Cerebellar nuclear complex (tissue), 1 donor: Measurements from ENCODE around the gene TMEM182.

Source experiments
- DNase-seq, 2 experiments: peaks; one replicate each; lab custom pipeline; 2025; lab: John Stamatoyannopoulos, UW

TMEM182 gene

DNA sequence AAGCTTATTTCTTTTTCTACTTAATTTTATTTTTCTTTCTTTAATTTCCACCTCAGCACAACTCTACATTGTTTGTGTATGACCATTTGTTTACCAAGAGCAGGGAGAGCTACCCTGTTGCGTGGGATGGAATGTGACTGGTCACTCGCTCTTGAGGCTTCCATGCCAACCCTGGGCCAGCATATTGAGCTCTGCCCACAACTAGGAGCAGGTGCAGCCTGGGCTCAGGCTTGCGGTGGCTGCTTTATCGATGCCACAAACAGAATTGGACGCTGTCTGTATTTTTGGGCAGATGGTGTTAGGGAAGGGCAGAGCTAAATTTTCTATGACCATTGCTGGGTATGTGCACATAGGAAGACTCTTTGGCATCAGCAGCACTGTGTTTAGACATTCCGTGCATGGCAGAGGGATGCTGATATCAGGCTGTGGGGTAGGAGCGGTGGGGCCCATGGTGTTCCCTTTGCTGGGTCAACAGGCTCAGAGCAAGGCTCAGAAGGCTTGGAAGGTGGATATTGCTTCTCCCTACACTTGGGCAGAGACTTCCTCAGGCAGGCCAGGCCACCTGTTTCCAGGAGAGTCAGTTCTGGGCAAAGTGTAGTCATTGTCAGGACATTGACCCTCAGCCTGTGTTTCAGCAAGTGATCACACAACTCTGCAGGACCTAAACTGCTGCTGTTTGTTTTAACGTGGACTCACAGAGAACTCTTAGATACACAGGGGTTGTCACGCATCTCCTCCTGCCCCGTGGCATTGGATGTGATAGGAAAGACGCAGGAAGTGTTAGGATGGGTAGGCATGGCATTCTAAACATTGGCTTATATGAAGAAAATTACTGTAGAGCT, 40.2 kb downstream of the TMEM182 start:
- no peak for DNase-seq

DNA sequence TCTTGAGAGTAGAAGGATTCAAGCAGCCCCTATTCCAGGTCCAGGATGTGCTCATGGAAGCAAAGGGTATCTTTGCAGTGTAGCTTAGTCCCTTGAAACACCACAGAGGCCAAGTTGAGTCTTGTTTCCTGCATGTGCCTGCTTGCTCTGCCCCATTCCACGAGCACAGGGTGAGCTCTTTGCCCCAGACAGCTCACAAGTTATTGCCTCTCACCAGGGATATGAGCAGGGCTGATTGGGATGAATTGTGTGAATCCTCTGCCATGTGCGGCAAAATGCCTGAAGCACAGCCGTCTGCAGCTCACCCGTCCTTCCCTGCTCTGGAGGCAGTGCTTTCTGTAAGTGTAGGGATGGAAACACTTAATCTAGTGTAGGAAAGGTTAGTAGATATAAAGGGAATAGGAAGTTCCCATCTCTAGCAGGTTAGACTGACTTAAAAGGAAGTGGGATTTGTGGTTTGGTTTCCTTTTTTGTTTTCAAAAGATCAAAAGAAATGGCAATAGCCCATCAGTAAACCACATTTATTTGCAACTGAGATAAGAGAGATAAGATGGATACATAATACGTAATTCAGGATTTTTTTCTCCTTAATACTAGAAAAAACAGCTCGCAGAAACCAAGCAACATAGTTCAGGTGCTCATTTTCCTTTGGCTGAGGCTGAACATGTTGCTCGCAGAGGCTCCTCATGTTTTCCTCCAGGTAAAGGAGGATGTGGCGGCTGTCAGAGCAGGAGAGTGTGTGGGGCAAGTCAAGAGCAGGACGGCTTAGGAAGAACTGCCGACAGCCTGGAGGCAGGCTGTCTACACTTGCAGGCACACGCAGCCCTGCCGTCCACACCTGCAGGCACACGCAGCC, 41.4 kb downstream of the TMEM182 start:
- no peak for DNase-seq

DNA sequence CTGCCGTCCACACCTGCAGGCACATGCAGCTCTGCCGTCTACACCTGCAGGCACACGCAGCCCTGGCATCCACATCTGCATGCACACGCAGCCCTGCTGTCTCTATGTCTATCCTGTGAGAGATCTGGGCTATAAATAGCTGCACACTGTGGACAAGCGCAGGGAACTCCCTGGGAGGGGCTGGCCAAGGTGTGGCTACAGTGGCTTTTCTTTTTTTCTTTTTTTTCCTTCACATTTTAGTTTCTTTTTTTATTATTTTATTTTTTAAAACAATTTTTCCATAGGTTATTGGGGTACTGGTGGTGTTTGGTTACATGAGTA, 42.0 kb downstream of the TMEM182 start:
- no peak for DNase-seq

DNA sequence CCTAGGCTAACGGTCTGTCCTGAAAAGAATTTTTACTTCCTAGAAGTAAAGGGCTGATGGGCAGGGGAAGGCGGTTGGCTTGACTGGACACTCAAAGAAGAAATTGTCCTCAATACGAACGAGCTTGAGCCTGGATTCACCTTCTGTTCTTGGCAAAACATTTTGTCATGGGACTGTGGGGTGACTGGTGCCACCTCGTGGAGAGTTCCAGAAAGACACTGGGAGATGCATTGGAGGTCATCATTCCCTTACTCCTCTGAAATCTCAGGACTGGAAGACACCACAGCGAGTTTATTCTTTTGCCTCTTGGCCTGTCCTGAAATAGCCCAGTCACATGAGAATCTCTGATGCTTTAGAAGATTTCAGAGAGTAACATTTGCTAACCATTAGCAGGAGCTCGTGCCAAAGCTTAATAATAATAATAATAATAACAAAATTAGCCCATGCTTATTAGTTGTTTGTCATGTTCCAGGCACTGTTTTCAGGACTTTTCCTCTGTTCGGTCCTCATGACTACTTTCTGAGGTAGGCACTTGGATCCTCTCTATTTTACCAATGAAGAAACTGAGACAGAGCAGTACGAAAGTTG, 44.5 kb downstream of the TMEM182 start:
- DNase-seq = peak; percentile 66 to 88

DNA sequence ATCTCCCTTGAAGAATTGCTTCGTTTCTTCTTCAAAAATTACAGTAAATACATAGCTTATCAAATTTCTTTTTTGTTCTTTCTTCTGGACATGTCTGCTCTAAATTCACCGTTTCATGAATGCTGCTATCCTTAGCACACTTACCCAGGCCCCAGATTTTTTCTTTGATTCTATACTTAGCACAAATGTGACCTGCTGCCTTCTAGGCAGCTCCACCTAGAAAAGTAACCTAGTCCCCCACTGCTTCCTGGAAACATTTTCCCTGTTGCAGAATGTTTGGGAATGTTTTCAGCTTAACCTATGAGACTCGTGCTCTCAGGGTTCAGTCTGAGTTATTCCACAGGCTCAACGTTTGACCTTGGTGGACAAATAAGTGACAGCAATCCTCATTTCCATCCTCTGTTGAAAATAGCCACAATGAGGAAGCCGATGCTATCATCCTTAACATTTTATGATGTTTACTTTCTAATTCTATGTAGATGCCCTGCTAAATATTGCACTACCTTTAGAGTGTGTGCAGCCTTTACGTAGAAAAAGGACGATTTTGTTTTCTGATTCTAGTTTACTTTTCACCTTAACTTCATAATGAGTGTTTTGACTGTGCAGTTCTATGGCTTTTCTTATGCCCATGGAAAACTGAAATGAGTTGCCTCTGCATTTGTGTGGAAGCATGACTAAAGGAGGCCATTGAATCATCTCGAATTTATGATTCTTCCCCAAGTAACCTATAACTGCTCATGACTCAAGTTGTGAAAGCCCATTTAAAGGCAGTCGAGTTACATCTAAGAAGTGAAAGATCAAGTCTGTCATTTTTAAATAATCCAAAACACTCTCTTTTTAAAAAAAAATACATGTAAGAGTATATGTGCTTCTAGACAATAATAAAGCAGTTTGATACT, 47.7 kb downstream of the TMEM182 start:
- DNase-seq = no peak

DNA sequence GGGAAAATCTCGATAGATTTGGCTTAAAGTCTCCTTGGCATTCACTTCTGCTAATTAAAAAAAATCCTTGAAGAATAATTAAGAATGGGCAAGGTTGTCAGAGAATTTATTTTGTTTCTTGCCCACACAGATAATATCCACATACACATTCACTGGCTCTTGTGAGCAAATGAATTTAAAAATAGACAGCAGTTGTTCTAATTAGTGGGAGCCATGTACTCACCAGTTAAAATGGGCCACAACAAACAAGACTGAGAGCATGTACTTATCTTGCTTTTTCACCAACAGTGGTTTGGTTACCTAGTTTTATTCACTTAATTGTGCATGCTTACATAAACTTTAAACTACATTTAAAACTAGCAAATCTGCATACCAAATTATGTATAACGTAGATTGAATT, 53.5 kb downstream of the TMEM182 start:
- DNase-seq = no peak

DNA sequence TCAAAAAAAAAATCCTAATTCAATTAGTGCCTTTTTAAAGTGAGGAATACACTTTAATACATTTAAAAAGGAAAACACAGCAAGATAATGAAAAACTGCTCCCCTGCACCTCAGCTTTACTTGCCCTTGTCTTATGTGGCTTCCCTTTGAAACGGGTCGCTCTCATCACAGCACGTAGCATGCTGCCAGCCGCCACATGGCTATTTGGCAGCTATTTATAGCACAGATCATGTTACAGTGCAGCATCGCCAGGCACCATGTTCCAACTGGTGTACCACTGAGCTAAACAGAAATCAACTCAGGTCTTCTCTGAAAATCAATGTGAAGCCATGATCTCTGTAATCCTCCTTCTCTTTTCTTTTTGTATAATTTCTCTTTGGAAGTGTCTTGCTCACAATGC, 65.1 kb downstream of the TMEM182 start:
- DNase-seq = peak; percentile 68 to 81

DNA sequence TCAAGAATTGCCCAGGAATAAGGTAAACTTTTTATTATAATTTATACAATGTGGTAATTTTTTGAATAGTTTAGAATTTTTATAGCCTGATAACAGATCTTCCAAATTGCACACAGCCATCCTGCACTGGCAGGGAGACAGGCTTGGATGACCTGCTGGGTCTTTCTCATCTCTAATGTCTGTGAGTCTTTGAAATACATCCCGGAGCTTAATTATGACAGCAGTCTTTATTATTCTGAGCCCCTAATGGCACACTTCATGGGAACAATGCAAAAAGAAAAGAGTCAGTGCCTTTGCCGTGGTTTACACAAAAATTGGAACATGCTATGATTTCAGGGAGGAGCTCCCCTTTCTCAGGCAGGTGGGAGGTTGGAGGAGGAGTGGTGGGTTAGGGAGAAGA, 71.0 kb downstream of the TMEM182 start:
- DNase-seq = no peak

DNA sequence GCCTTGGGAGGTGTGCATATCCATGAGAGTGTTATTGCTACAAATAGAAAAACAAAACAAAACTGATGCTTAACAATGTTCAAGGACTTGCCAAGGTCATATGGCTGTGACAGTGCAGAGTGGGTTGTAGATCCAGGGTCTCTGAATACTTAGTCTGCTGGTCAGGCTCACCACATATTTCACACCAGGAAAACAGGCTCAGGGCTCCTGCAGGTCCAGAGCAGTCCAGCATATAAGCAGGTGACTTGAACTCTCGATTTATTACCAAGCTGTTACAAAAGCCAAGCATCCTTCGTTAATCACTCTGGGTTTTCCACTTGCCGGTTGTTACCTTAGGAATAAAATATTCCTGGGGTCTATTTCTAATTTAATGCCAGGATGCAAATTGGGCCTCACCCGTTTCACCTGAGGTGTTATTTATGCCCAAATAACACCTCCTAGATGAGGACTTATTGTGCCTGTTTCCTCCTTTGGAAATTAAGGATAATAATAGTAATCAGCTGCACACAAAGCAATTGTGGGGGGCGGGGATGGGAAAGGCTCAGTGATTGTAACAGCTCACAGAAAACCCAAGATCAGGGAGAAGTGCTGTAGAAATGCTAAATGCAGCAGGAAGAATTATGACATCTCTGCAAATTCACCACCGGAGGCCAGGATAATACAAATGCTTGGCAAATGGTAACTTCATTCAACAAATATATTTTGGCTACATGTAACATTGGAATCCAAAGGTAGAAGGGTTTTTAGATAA, 72.9 kb downstream of the TMEM182 start:
- DNase-seq = no peak

DNA sequence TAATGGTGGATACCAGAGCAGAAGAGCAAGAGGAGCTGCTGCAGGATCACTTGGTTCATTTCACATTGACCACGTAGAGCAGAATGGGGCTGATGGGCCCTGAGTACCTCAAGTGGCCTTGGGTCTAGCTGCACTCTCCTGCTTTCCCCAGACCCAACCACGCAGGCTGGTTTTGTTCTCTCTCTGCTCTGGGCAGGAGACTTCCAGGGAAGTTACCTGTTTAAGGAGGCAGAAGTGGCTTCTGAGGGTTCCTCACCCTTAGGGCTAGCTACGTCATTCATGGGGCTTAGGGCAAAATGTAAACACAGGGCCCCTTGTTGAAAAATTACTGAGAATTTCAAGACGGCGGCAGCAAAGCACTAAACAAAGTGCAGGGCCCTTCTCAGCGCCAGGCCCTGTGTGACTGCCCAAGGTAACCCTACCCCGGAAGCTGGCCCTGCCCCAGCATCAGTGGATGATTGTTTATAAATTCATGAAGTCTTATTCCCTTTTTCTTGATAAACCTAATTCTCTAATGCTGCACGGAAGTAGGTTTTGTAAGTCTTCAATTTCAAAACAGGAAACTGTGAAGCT, 75.9 kb downstream of the TMEM182 start:
- DNase-seq = no peak

DNA sequence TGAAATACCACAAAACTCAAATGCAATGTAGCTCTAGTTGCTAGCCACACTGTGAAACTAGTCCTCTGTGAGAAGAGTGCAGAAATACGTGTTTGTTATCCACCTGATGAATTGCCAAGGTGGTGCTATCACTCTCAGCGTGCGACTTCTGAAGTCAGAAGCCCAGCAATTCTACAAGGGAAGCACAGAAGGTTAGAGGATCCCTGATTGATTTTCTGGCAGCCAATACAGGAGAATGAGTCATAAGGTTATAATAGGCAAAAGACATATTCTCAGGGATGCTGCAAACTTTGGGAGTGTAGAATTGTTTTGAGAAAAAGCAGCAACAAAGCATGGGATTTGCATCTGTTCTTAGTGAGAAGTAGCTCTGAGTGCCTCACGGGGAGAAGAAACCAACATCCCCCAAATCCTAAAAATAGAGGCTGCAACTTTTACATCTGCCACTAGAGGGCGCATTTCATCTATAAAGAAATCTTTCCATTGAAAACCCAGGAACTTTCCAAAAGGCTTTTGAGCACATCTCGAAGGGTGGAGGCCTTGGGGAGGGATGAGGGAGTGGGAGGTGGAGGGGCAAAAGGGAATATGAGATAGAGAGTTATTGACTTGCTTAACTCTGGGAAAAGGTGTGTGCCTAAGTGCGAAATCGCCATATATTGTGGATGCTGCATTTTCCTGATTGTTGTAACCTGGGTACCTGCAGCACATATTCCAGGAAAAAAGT, 78.0 kb downstream of the TMEM182 start:
- DNase-seq = peak in 1 of 2 experiments; percentile 35

DNA sequence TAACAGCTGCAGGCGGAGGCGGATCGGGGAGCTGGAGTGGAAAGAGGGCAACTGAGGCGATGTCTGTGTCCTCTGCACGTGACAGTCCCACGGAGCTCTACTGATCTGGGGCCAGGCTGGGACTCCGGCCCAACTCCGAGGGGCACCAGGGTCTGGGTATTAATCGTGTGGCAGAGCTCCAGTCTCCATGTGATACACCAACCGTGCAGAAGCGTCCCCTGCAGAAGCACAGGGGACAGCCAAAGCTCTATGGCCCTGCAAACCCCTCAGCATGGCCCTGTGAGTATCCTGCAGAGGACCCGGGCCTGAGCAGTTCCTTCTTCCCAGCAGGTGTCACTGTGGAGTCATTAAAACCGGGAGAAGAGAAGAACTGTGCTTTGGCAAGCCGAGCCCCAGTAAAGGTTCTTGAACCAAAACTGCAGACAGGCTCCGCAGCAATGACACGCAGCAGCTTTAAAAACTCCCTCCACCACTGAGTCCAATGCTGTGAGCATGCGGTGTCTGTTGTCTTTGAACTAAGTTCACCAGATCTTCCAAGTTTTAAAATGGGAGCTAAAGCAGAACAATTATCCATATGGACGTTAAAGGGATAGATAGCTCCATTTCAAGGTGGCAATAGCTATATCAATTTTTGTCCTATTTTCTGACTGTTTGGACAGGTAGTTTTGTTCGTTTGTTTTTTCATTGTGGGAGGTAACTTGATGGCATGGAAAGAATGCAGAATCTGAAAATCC, 79.4 kb downstream of the TMEM182 start:
- peak in 1 of 2 experiments; percentile 18 for DNase-seq

DNA sequence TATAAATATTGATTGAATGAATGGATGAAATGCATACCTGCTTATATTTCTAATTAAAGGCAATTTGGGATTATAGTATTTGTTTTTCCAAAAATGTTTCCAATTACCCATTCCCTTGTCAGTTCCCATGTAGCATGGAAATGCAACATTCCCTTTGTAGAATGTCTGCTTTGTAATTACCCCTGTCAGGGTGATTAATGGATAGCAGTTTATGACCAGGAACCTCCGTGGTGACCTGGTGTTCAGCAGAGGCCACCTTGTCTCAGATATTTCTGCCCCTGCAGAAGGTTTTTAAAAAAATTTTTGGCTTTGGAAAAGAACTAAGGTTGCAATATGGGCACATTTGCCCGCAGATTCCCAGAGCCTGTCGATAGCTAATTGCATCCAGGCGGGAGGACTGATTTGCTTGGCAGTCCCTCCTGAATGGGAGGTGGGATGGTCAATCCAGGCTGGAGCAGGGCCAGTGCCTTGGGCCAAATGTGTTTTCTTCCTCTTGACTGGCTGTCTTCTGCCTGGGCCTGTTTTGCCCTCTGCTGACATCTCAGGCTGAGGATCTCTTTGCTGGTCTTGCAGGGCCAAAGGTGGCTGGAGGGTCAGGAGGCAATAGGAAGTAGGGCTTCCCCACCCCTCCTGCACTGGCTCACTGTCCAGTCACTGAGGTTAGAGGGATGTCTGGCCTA, 82.1 kb downstream of the TMEM182 start:
- DNase-seq = no peak

DNA sequence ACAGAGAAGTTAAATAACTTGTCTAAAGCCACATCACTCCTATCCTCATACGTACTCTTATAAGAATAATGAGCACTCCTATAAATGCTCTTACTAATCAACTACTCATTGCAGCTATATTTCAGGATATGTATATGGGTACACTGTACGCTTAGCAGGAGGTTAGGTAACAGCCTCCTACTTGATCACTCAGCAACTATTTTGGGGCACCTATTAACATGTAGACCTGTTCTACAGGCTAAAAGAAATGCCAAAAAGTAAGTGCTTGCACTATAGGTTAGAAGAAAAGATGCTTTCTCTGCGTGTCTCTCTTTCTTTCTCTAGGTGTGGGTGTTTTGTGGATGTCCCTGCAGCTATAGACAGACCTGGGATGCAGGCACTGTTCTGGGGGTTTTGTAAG, 83.1 kb downstream of the TMEM182 start:
- no peak for DNase-seq

DNA sequence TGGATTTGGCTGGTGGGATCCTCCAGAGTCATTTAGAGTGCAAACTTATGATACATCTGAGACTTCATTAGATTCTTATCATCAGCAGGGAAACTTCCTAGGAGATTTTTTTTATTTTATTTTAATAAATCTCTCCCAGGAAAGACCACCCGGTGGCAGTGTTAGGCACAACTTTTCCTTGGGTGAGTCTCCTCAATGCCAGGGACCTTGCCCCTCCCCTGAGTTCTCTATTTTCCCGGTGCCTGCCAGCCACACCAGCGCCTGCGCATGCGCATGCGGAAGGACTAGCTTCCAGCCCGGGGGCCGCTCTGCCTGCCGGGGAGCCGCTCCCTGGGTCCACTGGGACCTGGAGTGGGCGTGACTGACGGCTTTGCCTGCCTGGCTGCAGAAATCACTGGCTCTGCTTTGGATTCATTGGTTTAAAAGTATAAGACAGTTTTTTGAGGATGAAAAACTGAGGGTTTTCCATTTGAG, 86.6 kb downstream of the TMEM182 start:
- no peak for DNase-seq

DNA sequence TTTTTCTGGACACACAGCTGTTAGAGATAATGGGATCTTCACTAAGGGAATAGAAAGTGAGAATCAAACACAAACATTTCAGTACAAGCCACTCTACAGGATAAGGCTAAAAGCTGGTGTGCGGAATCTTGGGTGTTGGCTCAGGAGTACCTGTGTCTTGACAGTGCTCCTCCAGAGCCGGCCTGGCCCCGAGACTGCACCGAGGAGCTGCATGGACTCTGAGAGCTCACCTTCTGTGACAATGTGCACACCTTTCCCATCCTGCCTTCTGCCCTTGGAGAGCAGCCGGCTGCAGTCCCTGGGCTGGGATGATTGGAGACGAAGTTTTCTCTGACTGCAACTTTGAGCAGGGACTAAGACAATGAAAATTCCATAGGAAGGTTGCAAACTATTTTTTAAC, 89.1 kb downstream of the TMEM182 start:
- no peak for DNase-seq

DNA sequence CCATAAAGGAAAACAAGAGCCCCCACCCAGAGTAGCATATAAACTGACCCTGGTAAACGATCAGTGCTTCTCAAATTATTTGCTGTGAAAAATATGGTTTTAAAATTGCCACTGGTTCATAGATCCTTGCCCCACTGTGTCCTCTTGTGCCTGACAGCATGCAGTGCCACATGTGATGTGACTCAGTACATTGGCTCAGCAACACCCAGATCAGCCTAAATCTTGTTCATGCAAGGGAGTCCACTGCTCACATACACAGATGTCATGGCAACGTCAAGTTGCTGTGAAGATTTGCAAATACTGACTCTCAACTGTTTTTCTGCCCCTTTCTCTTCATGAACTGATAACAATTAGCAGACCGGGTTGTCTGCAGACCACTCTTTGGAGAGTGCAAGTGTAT, 91.0 kb downstream of the TMEM182 start:
- no peak for DNase-seq
